HCT116 (cell line): Measurements from ENCODE around the gene RAB3IP. TPM values are rescaled to one million over a fixed set of nuclear protein-coding genes. Genes with fewer than 3 reads are reported as not detected.

Experiments used
- ATAC-seq: fragments of 200-7000 bp; cut with Tn5 transposase; 2 replicates; pipeline ENCODE4 v1.9.1; 2020; ENCODE audit warnings: mild to moderate bottlenecking, moderate library complexity
- BruUV-seq: library from RNA; stranded (reverse); fragments of 400-500 nt; replicated peaks from 2 replicates; lab custom pipeline; 2021; lab: Mats Ljungman, UMichigan
- CTCF ChIA-PET: fragments of 300-600 bp; sonication (Branson Sonifier 250); formaldehyde crosslinking; loops from one replicate; lab custom pipeline; 2021; ENCODE audit warnings: antibody characterized with exemption; lab: Charles Lee
- POLR2A ChIA-PET: fragments of 300-600, 350-600 bp; sonication (Branson Sonifier 250); formaldehyde crosslinking; loops from one replicate; lab custom pipeline; 2021; ENCODE audit warnings: antibody characterized with exemption; lab: Charles Lee
- RAD21 ChIA-PET, 2 experiments: fragments of 300-600 bp; sonication (Branson Sonifier 250); formaldehyde crosslinking; loops; one replicate each; lab custom pipeline; 2023; ENCODE audit warnings: low total read pairs in 2 of 2; ENCODE audit not compliant: uncharacterized antibody in 2 of 2, unreplicated experiment in 2 of 2, low non-redundant PET in 1 of 2; lab: Charles Lee
- DNase-seq: peaks from one replicate; pipeline ENCODE4 v3.0.0-alpha.2; 2010; ENCODE audit warnings: low read depth, low spot score
- H2AFZ ChIP-seq: fragments of 200-600 bp; shearing (Covaris generic), sonication (generic); 2 replicates; pipeline ENCODE4 v1.6.1; 2017; ENCODE audit warnings: low read depth, mixed run types, mixed read lengths, antibody characterized with exemption, low read length; ENCODE audit not compliant: poor library complexity, severe bottlenecking
- H3K27ac ChIP-seq: 2 replicates; pipeline ENCODE4 v1.5.1; 2012; ENCODE audit warnings: low read depth, low read length
- H3K27me3 ChIP-seq: fragments of 200-600 bp; sonication (generic); 2 replicates; pipeline ENCODE4 v1.6.1; 2016; ENCODE audit warnings: mixed run types, low read length, mixed read lengths; ENCODE audit not compliant: insufficient read depth
- H3K36me3 ChIP-seq, 2 experiments: fragments of 200-500 bp in 1 of 2; fragments of 200-600 bp in 1 of 2; sonication (Bioruptor generic) in 1 of 2; sonication (generic) in 1 of 2; 2 replicates each; pipeline versions ENCODE4 v1.5.1 to v1.6.1; 2014 to 2016; ENCODE audit warnings: low read length in 2 of 2, inconsistent platforms in 1 of 2, mixed read lengths in 1 of 2, mixed run types in 1 of 2; ENCODE audit not compliant: insufficient read depth in 2 of 2, control insufficient read depth in 1 of 2
- H3K4me1 ChIP-seq, 2 experiments: fragments of 200-600 bp in 1 of 2; sonication (generic) in 1 of 2; 2 replicates each; pipeline versions ENCODE4 v1.5.1 to v1.6.1; 2012 to 2017; ENCODE audit warnings: low read length in 2 of 2, inconsistent platforms in 1 of 2, mild to moderate bottlenecking in 1 of 2, mixed read lengths in 1 of 2, mixed run types in 1 of 2, moderate library complexity in 1 of 2; ENCODE audit not compliant: insufficient read depth in 2 of 2, control insufficient read depth in 1 of 2
- H3K4me2 ChIP-seq: fragments of 200-600 bp; sonication (generic); 2 replicates; pipeline ENCODE4 v1.6.1; 2017; ENCODE audit warnings: mixed run types, low read length, mixed read lengths
- H3K4me3 ChIP-seq, 2 experiments: fragments of 200-600 bp in 1 of 2; sonication (generic) in 1 of 2; replicated peaks in 1 of 2; 2 replicates each; pipeline ENCODE4 v1.5.1; 2011 to 2016; ENCODE audit warnings: low read length in 2 of 2, control low read depth in 1 of 2, low read depth in 1 of 2, mild to moderate bottlenecking in 1 of 2, mixed read lengths in 1 of 2, mixed run types in 1 of 2
- H3K79me2 ChIP-seq: fragments of 200-600 bp; sonication (generic); 2 replicates; pipeline ENCODE4 v1.6.1; 2017; ENCODE audit warnings: mild to moderate bottlenecking, mixed run types, low read length, moderate library complexity, mixed read lengths; ENCODE audit not compliant: insufficient read depth
- H3K9ac ChIP-seq: fragments of 200-600 bp; sonication (generic); 2 replicates; pipeline ENCODE4 v1.6.1; 2016; ENCODE audit warnings: low read length, mixed read lengths
- H3K9me2 ChIP-seq: fragments of 200-600 bp; sonication (generic), shearing (Covaris generic); 2 replicates; pipeline ENCODE4 v1.6.1; 2017; ENCODE audit warnings: mixed run types, mild to moderate bottlenecking, moderate library complexity; ENCODE audit not compliant: insufficient read depth
- H3K9me3 ChIP-seq, 2 experiments: fragments of 200-500 bp in 1 of 2; fragments of 200-600 bp in 1 of 2; sonication (Bioruptor generic) in 1 of 2; sonication (generic) in 1 of 2; 2 replicates each; pipeline ENCODE4 v1.6.1; 2014 to 2017; ENCODE audit warnings: low read length in 2 of 2, mixed read lengths in 2 of 2, inconsistent platforms in 1 of 2, low read depth in 1 of 2, mild to moderate bottlenecking in 1 of 2, mixed run types in 1 of 2, moderate library complexity in 1 of 2; ENCODE audit not compliant: control insufficient read depth in 1 of 2, insufficient read depth in 1 of 2
- H4K20me1 ChIP-seq: fragments of 200-600 bp; sonication (generic), shearing (Covaris generic); 2 replicates; pipeline ENCODE4 v1.6.1; 2017; ENCODE audit warnings: mixed run types, mild to moderate bottlenecking, moderate library complexity; ENCODE audit not compliant: insufficient read depth
- CBX3 ChIP-seq: IDR thresholded peaks from 2 replicates; pipeline ENCODE4 v1.6.1; 2012; ENCODE audit warnings: low read depth
- CEBPB ChIP-seq: IDR thresholded peaks from 2 replicates; pipeline ENCODE4 v1.6.1; 2012; ENCODE audit warnings: low read depth
- EGR1 ChIP-seq: IDR thresholded peaks from 2 replicates; pipeline ENCODE4 v1.6.1; 2012; ENCODE audit warnings: low read depth
- ELF1 ChIP-seq: IDR thresholded peaks from 2 replicates; pipeline ENCODE4 v1.6.1; 2012; ENCODE audit warnings: low read depth, borderline replicate concordance
- EZH2 ChIP-seq: fragments of 200-600 bp; sonication (generic); IDR thresholded peaks from 2 replicates; pipeline ENCODE4 v1.6.1; 2017; ENCODE audit warnings: antibody characterized with exemption, mixed run types
- EZH2phosphoT487 ChIP-seq: fragments of 200-600 bp; IDR thresholded peaks from 2 replicates; pipeline ENCODE4 v1.6.1; 2018; ENCODE audit warnings: antibody characterized with exemption, borderline replicate concordance
- FOSL1 ChIP-seq: IDR thresholded peaks from 2 replicates; pipeline ENCODE4 v1.6.1; 2012; ENCODE audit warnings: low read depth
- JUND ChIP-seq: IDR thresholded peaks from 2 replicates; pipeline ENCODE4 v1.6.1; 2012
- MAX ChIP-seq: IDR thresholded peaks from 2 replicates; pipeline ENCODE4 v1.6.1; 2012
- POLR2A ChIP-seq: IDR thresholded peaks from 2 replicates; pipeline ENCODE4 v1.7.0; 2011; ENCODE audit warnings: borderline replicate concordance; ENCODE audit not compliant: insufficient read depth, insufficient read length; ENCODE audit errors: extremely low read depth
- POLR2AphosphoS5 ChIP-seq: IDR thresholded peaks from 2 replicates; pipeline ENCODE4 v1.6.1; 2011; ENCODE audit warnings: mild to moderate bottlenecking, low read depth, low read length, moderate library complexity
- RAD21 ChIP-seq: IDR thresholded peaks from 2 replicates; pipeline ENCODE4 v1.6.1; 2012; ENCODE audit warnings: low read depth, mild to moderate bottlenecking
- REST ChIP-seq: IDR thresholded peaks from 2 replicates; pipeline ENCODE4 v1.6.1; 2012; ENCODE audit warnings: low read depth
- SIN3A ChIP-seq: IDR thresholded peaks from 2 replicates; pipeline ENCODE4 v1.6.1; 2012; ENCODE audit warnings: low read depth
- SP1 ChIP-seq: IDR thresholded peaks from 2 replicates; pipeline ENCODE4 v1.6.1; 2012; ENCODE audit warnings: low read depth
- SRF ChIP-seq: IDR thresholded peaks from 2 replicates; pipeline ENCODE4 v1.6.1; 2012; ENCODE audit warnings: low read depth
- YY1 ChIP-seq: IDR thresholded peaks from 2 replicates; pipeline ENCODE4 v1.6.1; 2011; ENCODE audit warnings: low read length, low read depth, moderate library complexity, mild to moderate bottlenecking; ENCODE audit not compliant: insufficient replicate concordance; ENCODE audit errors: extremely low read depth
- ZFX ChIP-seq: fragments of 450-650 bp; IDR thresholded peaks from 2 replicates; pipeline ENCODE4 v1.6.1; 2017
- ZNF274 ChIP-seq: fragments of 200-500 bp; sonication (Bioruptor generic); IDR thresholded peaks from 2 replicates; pipeline ENCODE4 v1.6.1; 2014; ENCODE audit warnings: mild to moderate bottlenecking, low read depth, low read length, inconsistent platforms
- intact Hi-C: fragments of 100-400 bp; cut with micrococcal nuclease; formaldehyde crosslinking; loops from 2 replicates; pipeline ENCODE4 v1.10.0; 2022
- total RNA-seq: library from RNA; stranded (reverse); gene quantifications from one replicate; pipeline ENCODE4 v1.2.1, GENCODE V29; 2021; ENCODE audit not compliant: unreplicated experiment

The RAB3IP gene
- total RNA-seq, 1 experiment from 2014 or later, result 31.3 TPM

- no peak overlapping the region for H3K4me3 ChIP-seq
- no peak overlapping the region for H3K9ac ChIP-seq
- no peaks in the 10 kb centered on the region for H4K20me1 ChIP-seq
- H3K27ac ChIP-seq, result no peak overlapping the region
- CTCF ChIA-PET, result no interaction called here
- no peak overlapping the region for H2AFZ ChIP-seq
- TF ChIP-seq FOSL1 (no peak), CBX3 (no peak), SIN3A (no peak), EZH2 (no peak), POLR2AphosphoS5 (no peak), EGR1 (no peak), SP1 (no peak), CEBPB (no peak), ELF1 (no peak), RAD21 (no peak), ZNF274 (no peak), JUND (no peak), ZFX (no peak), MAX (no peak)
- H3K79me2 ChIP-seq, result no peaks in the 10 kb centered on the region
- H3K4me1 ChIP-seq, result peaks cover 0 to 14% of the 10 kb centered on the region in 2 experiments; a peak in 1 of 4 replicates
- H3K9me3 ChIP-seq, result no peaks in the 10 kb centered on the region
- H3K4me2 ChIP-seq, result no peak overlapping the region
- BruUV-seq, result no TSS peak
- intact Hi-C loops, result no loop called here
- POLR2A ChIA-PET, result no interaction called here
- ATAC-seq, result no peak
- no peaks in the 10 kb centered on the region for H3K36me3 ChIP-seq
- DNase-seq, result no peak
- no peaks in the 10 kb centered on the region for H3K27me3 ChIP-seq
- RAD21 ChIA-PET, result no interaction called here
- no peaks in the 10 kb centered on the region for H3K9me2 ChIP-seq
Observed at GRCh38 chr12:69834147-69834546, 95.5 kb downstream of the RAB3IP start.

- no peak for DNase-seq
- no peaks in the 10 kb centered on the region for H3K9me3 ChIP-seq
- intact Hi-C loops, result no loop called here
- POLR2A ChIA-PET, result no interaction called here
- no peaks in the 10 kb centered on the region for H3K9me2 ChIP-seq
- RAD21 ChIA-PET, result no interaction called here
- no peaks in the 10 kb centered on the region for H3K79me2 ChIP-seq
- no peak overlapping the region for H2AFZ ChIP-seq
- no peak overlapping the region for H3K27ac ChIP-seq
- peaks cover 0 to 14% of the 10 kb centered on the region in 2 experiments; a peak in 1 of 4 replicates for H3K4me1 ChIP-seq
- H4K20me1 ChIP-seq, result no peaks in the 10 kb centered on the region
- no peak for TF ChIP-seq EZH2
- TF ChIP-seq POLR2AphosphoS5, result no peak
- TF ChIP-seq JUND, result no peak
- no peak for TF ChIP-seq EZH2phosphoT487
- no peak for TF ChIP-seq ELF1
- TF ChIP-seq REST, result no peak
- TF ChIP-seq RAD21, result no peak
- TF ChIP-seq SRF, result no peak
- TF ChIP-seq YY1, result no peak
- TF ChIP-seq ZFX, result no peak
- TF ChIP-seq FOSL1, result no peak
- no peak for TF ChIP-seq SP1
- TF ChIP-seq MAX, result no peak
- TF ChIP-seq EGR1, result no peak
- TF ChIP-seq ZNF274, result no peak
- no peak for TF ChIP-seq SIN3A
- no peak for TF ChIP-seq CEBPB
- no peak for TF ChIP-seq POLR2A
- no peaks in the 10 kb centered on the region for H3K27me3 ChIP-seq
- no peak overlapping the region for H3K4me3 ChIP-seq
- ATAC-seq, result no peak
- H3K36me3 ChIP-seq, result no peaks in the 10 kb centered on the region
- no peak overlapping the region for H3K4me2 ChIP-seq
- no peak overlapping the region for H3K9ac ChIP-seq
- BruUV-seq, result no TSS peak
- CTCF ChIA-PET, result no interaction called here
Observed at GRCh38 chr12:69834576-69834975, 95.9 kb downstream of the RAB3IP start.
